Neural progenitor cell (in vitro differentiated cells): ENCODE results near the gene SPDYC. TPM values are rescaled to one million over a fixed set of nuclear protein-coding genes. Genes with fewer than 3 reads are reported as not detected.
"Not testable (repeated sequence)": the region's sequence is repeated elsewhere in the genome, so short reads cannot be mapped to it uniquely, and the experiment has no call there.

Experiments used
- DNase-seq: peaks from one replicate; pipeline ENCODE4 v3.0.0-alpha.2; 2016; ENCODE audit warnings: low spot score
- H2AFZ ChIP-seq: fragments of 200-600 bp; sonication (generic); replicated peaks from 2 replicates; pipeline ENCODE4 v1.6.1; 2016; ENCODE audit warnings: antibody characterized with exemption
- H3F3A ChIP-seq: fragments of 200-600 bp; sonication (generic); 2 replicates; pipeline ENCODE4 v1.6.1; 2016; ENCODE audit warnings: antibody characterized with exemption, low read depth
- H3K27ac ChIP-seq: fragments of 200-600 bp; sonication (generic); 2 replicates; pipeline ENCODE4 v1.5.1; 2016; ENCODE audit warnings: mild to moderate bottlenecking
- H3K27me3 ChIP-seq: fragments of 200-600 bp; sonication (generic); 2 replicates; pipeline ENCODE4 v1.6.1; 2016; ENCODE audit warnings: mild to moderate bottlenecking, moderate library complexity
- H3K36me3 ChIP-seq: fragments of 200-600 bp; sonication (generic); 2 replicates; pipeline ENCODE4 v1.5.1; 2016
- H3K4me1 ChIP-seq: fragments of 200-600 bp; sonication (generic); 2 replicates; pipeline ENCODE4 v1.6.1; 2016; ENCODE audit warnings: mixed run types
- H3K4me2 ChIP-seq: fragments of 200-600 bp; sonication (generic); 2 replicates; pipeline ENCODE4 v1.6.1; 2016
- H3K4me3 ChIP-seq: fragments of 200-600 bp; sonication (generic); 2 replicates; pipeline ENCODE4 v1.5.1; 2016
- H3K79me2 ChIP-seq: fragments of 200-600 bp; sonication (generic); 2 replicates; pipeline ENCODE4 v1.6.1; 2016; ENCODE audit warnings: low read depth
- H3K9ac ChIP-seq: fragments of 200-600 bp; sonication (generic); 2 replicates; pipeline ENCODE4 v1.6.1; 2016
- H3K9me3 ChIP-seq: fragments of 200-600 bp; sonication (generic); 2 replicates; pipeline ENCODE4 v1.5.1; 2016; ENCODE audit warnings: low read depth
- H4K20me1 ChIP-seq: fragments of 200-600 bp; sonication (generic); 2 replicates; pipeline ENCODE4 v1.6.1; 2016; ENCODE audit warnings: low read depth
- H3K27ac Mint-ChIP-seq: 3 replicates; pipeline ENCODE4 v1.8.0; 2021; ENCODE audit warnings: mixed read lengths
- H3K27me3 Mint-ChIP-seq: 2 replicates; pipeline ENCODE4 v1.8.0; 2022; ENCODE audit warnings: low read depth, mild to moderate bottlenecking, inconsistent platforms, moderate library complexity, mixed read lengths; ENCODE audit not compliant: insufficient read depth
- H3K36me3 Mint-ChIP-seq: 3 replicates; pipeline ENCODE4 v1.8.0; 2021; ENCODE audit warnings: mixed read lengths
- H3K4me1 Mint-ChIP-seq: 3 replicates; pipeline ENCODE4 v1.8.0; 2021; ENCODE audit warnings: mixed read lengths
- H3K4me3 Mint-ChIP-seq: 3 replicates; pipeline ENCODE4 v1.8.0; 2021; ENCODE audit warnings: mild to moderate bottlenecking, moderate library complexity, mixed read lengths
- H3K9me3 Mint-ChIP-seq: 3 replicates; pipeline ENCODE4 v1.8.0; 2020; ENCODE audit warnings: mixed read lengths
- CTCF ChIP-seq: fragments of 200-600 bp; sonication (generic); IDR thresholded peaks from 2 replicates; pipeline ENCODE4 v1.5.1; 2017; ENCODE audit warnings: antibody characterized with exemption, mild to moderate bottlenecking
- EZH2 ChIP-seq: fragments of 200-600 bp; sonication (generic); IDR thresholded peaks from 2 replicates; pipeline ENCODE4 v1.6.1; 2017; ENCODE audit warnings: antibody characterized with exemption, mild to moderate bottlenecking, moderate library complexity
- EZH2phosphoT487 ChIP-seq: fragments of 200-600 bp; sonication (generic); IDR thresholded peaks from 2 replicates; pipeline ENCODE4 v1.6.1; 2017; ENCODE audit warnings: antibody characterized with exemption
- total RNA-seq: library from RNA; depleted of rRNA; stranded (reverse); fragments of >200 nt; gene quantifications from 2 replicates; pipeline ENCODE4 v1.2.3, GENCODE V29; 2015; ENCODE audit warnings: low replicate concordance

The SPDYC gene
- total RNA-seq, 1 donor from 2014 or later: not detected

- Mint-ChIP-seq H3K4me3 (no peak overlapping the region), H3K9me3 (peaks cover 14% of the 10 kb centered on the region), H3K4me1 (peaks cover 9% of the 10 kb centered on the region), H3K27ac (no peak overlapping the region), H3K27me3 (peaks cover 9% of the 10 kb centered on the region), H3K36me3 (no peaks in the 10 kb centered on the region)
- Histone ChIP-seq H3K36me3 (no peaks in the 10 kb centered on the region), H3K27me3 (no peaks in the 10 kb centered on the region), H3K27ac (no peak overlapping the region), H2AFZ (no peak overlapping the region), H3K4me3 (no peak overlapping the region), H3K4me2 (no peak overlapping the region), H3K9me3 (no peaks in the 10 kb centered on the region), H3K4me1 (no peaks in the 10 kb centered on the region), H3K79me2 (no peaks in the 10 kb centered on the region), H3K9ac (no peak overlapping the region), H4K20me1 (no peaks in the 10 kb centered on the region), H3F3A (no peaks in the 10 kb centered on the region)
- no peak for DNase-seq
- no peak for TF ChIP-seq EZH2
- no peak for TF ChIP-seq EZH2phosphoT487
- TF ChIP-seq CTCF: no peak
Observed at GRCh38 chr11:65147352-65148075, 22.5 kb upstream of the SPDYC start.

- Mint-ChIP-seq H3K9me3 (peaks cover 14% of the 10 kb centered on the region), H3K27me3 (peaks cover 9% of the 10 kb centered on the region), H3K36me3 (no peaks in the 10 kb centered on the region), H3K4me3 (no peak overlapping the region), H3K27ac (no peak overlapping the region), H3K4me1 (peaks cover 9% of the 10 kb centered on the region)
- Histone ChIP-seq H3K4me2 (no peak overlapping the region), H3K4me1 (no peaks in the 10 kb centered on the region), H4K20me1 (no peaks in the 10 kb centered on the region), H3K27me3 (no peaks in the 10 kb centered on the region), H2AFZ (no peak overlapping the region), H3K4me3 (no peak overlapping the region), H3F3A (no peaks in the 10 kb centered on the region), H3K79me2 (no peaks in the 10 kb centered on the region), H3K9me3 (no peaks in the 10 kb centered on the region), H3K9ac (no peak overlapping the region), H3K36me3 (no peaks in the 10 kb centered on the region), H3K27ac (no peak overlapping the region)
- no peak for DNase-seq
- TF ChIP-seq CTCF: no peak
- no peak for TF ChIP-seq EZH2
Observed at GRCh38 chr11:65148657-65149056, 21.4 kb upstream of the SPDYC start.

- peaks cover 14% of the 10 kb centered on the region for H3K9me3 Mint-ChIP-seq
- H3K4me1 ChIP-seq, H3K9me3 ChIP-seq, DNase-seq, H3F3A ChIP-seq, H3K27ac Mint-ChIP-seq, H4K20me1 ChIP-seq, H3K4me2 ChIP-seq, H3K4me1 Mint-ChIP-seq, H3K9ac ChIP-seq, H3K36me3 ChIP-seq, H3K4me3 Mint-ChIP-seq, H3K27me3 ChIP-seq, H3K27ac ChIP-seq, H2AFZ ChIP-seq, H3K36me3 Mint-ChIP-seq, H3K4me3 ChIP-seq, H3K79me2 ChIP-seq, H3K27me3 Mint-ChIP-seq: not testable (repeated sequence)
Observed at GRCh38 chr11:65150131-65150508, 19.9 kb upstream of the SPDYC start.

- H2AFZ ChIP-seq: peak overlapping the region; percentile 76
- no peaks in the 10 kb centered on the region for H3K79me2 ChIP-seq
- no peak overlapping the region for H3K27ac ChIP-seq
- no peaks in the 10 kb centered on the region for H4K20me1 ChIP-seq
- H3K27me3 ChIP-seq: no peaks in the 10 kb centered on the region
- TF ChIP-seq EZH2 (no peak), EZH2phosphoT487 (no peak), CTCF (no peak)
- no peaks in the 10 kb centered on the region for H3K36me3 ChIP-seq
- Mint-ChIP-seq H3K9me3 (peaks cover 14% of the 10 kb centered on the region), H3K36me3 (no peaks in the 10 kb centered on the region), H3K27me3 (peaks cover 9% of the 10 kb centered on the region), H3K27ac (no peak overlapping the region), H3K4me3 (no peak overlapping the region), H3K4me1 (peaks cover 9% of the 10 kb centered on the region)
- no peak overlapping the region for H3K4me2 ChIP-seq
- no peaks in the 10 kb centered on the region for H3K9me3 ChIP-seq
- no peak for DNase-seq
- H3K4me1 ChIP-seq: no peaks in the 10 kb centered on the region
- H3K9ac ChIP-seq: no peak overlapping the region
- H3F3A ChIP-seq: no peaks in the 10 kb centered on the region
- H3K4me3 ChIP-seq: no peak overlapping the region
Observed at GRCh38 chr11:65150509-65151299, 19.3 kb upstream of the SPDYC start.
